Measurements from ENCODE around the gene RARS1.

Gene RARS1

GRCh38 chr5:168451565-168451964 lies 34.7 kb upstream of the RARS1 start:
- no peak for ATAC-seq
- TF ChIP-seq, protein P1, sequence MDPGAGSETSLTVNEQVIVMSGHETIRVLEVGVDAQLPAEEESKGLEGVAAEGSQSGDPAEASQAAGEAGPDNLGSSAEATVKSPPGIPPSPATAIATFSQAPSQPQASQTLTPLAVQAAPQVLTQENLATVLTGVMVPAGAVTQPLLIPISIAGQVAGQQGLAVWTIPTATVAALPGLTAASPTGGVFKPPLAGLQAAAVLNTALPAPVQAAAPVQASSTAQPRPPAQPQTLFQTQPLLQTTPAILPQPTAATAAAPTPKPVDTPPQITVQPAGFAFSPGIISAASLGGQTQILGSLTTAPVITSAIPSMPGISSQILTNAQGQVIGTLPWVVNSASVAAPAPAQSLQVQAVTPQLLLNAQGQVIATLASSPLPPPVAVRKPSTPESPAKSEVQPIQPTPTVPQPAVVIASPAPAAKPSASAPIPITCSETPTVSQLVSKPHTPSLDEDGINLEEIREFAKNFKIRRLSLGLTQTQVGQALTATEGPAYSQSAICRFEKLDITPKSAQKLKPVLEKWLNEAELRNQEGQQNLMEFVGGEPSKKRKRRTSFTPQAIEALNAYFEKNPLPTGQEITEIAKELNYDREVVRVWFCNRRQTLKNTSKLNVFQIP (CRISPR knock-in tag; IDR thresholded peaks at IDR 0.05; ENCODE audit: borderline replicate concordance, low read depth) = no peak
- TF ChIP-seq TOX (CRISPR knock-in tag; IDR thresholded peaks at IDR 0.05; ENCODE audit: borderline replicate concordance) (no peak), PPARA (CRISPR knock-in tag; IDR thresholded peaks at IDR 0.05; ENCODE audit: borderline replicate concordance) (no peak), BACH2 (CRISPR knock-in tag; IDR thresholded peaks at IDR 0.05; ENCODE audit: borderline replicate concordance) (no peak), ZNF565 (CRISPR knock-in tag; conservative IDR thresholded peaks at IDR 0.05; ENCODE audit: low read depth) (no peak), GLIS3 (CRISPR knock-in tag; IDR thresholded peaks at IDR 0.05) (no peak), ZC3H10 (CRISPR knock-in tag; IDR thresholded peaks at IDR 0.05) (no peak), TCF4 (CRISPR knock-in tag; IDR thresholded peaks at IDR 0.05; ENCODE audit: borderline replicate concordance) (no peak), CSRNP3 (CRISPR knock-in tag; IDR thresholded peaks at IDR 0.05) (no peak), ZNF70 (CRISPR knock-in tag; IDR thresholded peaks at IDR 0.05) (no peak), TSHZ2 (CRISPR knock-in tag; IDR thresholded peaks at IDR 0.05) (no peak), ESRRG (CRISPR knock-in tag; IDR thresholded peaks at IDR 0.05) (no peak), PATZ1 (CRISPR knock-in tag; IDR thresholded peaks at IDR 0.05; ENCODE audit: borderline replicate concordance) (no peak), ZNF8 (CRISPR knock-in tag; IDR thresholded peaks at IDR 0.05) (no peak), ISL1 (CRISPR knock-in tag; IDR thresholded peaks at IDR 0.05) (no peak), ZFP3 (CRISPR knock-in tag; IDR thresholded peaks at IDR 0.05) (no peak), ZFP30 (CRISPR knock-in tag; IDR thresholded peaks at IDR 0.05) (no peak), CSDC2 (CRISPR knock-in tag; IDR thresholded peaks at IDR 0.05) (no peak)
- TF ChIP-seq, protein P2, sequence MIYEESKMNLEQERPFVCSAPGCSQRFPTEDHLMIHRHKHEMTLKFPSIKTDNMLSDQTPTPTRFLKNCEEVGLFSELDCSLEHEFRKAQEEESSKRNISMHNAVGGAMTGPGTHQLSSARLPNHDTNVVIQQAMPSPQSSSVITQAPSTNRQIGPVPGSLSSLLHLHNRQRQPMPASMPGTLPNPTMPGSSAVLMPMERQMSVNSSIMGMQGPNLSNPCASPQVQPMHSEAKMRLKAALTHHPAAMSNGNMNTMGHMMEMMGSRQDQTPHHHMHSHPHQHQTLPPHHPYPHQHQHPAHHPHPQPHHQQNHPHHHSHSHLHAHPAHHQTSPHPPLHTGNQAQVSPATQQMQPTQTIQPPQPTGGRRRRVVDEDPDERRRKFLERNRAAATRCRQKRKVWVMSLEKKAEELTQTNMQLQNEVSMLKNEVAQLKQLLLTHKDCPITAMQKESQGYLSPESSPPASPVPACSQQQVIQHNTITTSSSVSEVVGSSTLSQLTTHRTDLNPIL (CRISPR knock-in tag; IDR thresholded peaks at IDR 0.05; ENCODE audit: low read depth) = no peak

DNA sequence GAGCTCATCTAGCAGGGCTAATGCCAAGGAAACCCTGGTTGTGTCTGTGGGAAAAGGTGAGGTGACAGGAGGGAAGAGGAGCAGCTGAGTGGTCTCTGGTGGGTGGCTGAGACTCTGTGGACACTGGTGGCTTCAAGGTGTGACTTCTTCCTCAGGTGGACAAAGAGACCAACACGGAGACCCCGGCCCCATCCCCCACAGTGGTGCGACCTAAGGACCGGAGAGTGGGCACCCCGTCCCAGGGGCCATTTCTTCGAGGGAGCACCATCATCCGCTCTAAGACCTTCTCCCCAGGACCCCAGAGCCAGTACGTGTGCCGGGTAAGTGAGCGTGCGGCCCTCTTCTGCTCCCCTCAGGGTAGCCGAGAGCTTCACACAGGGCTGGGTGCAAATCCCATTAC lies 31.1 kb upstream of the RARS1 start:
- no peak for ATAC-seq
- TF ChIP-seq ZNF70 (CRISPR knock-in tag; IDR thresholded peaks at IDR 0.05) (no peak), OSR1 (CRISPR knock-in tag; IDR thresholded peaks at IDR 0.05) (no peak), ZFP30 (CRISPR knock-in tag; IDR thresholded peaks at IDR 0.05) (no peak), ZNF8 (CRISPR knock-in tag; IDR thresholded peaks at IDR 0.05) (no peak), ISL1 (CRISPR knock-in tag; IDR thresholded peaks at IDR 0.05) (no peak), TCF4 (CRISPR knock-in tag; IDR thresholded peaks at IDR 0.05; ENCODE audit: borderline replicate concordance) (no peak), PATZ1 (CRISPR knock-in tag; IDR thresholded peaks at IDR 0.05; ENCODE audit: borderline replicate concordance) (no peak), GLIS3 (CRISPR knock-in tag; IDR thresholded peaks at IDR 0.05) (no peak), CSDC2 (CRISPR knock-in tag; IDR thresholded peaks at IDR 0.05) (no peak), RARB (CRISPR knock-in tag; IDR thresholded peaks at IDR 0.05) (no peak), ZFP3 (CRISPR knock-in tag; IDR thresholded peaks at IDR 0.05) (no peak), CSRNP3 (CRISPR knock-in tag; IDR thresholded peaks at IDR 0.05) (no peak), ZNF565 (CRISPR knock-in tag; conservative IDR thresholded peaks at IDR 0.05; ENCODE audit: low read depth) (no peak), PPARA (CRISPR knock-in tag; IDR thresholded peaks at IDR 0.05; ENCODE audit: borderline replicate concordance) (no peak), ZC3H10 (CRISPR knock-in tag; IDR thresholded peaks at IDR 0.05) (no peak), SNAI2 (CRISPR knock-in tag; IDR thresholded peaks at IDR 0.05) (no peak), ARNTL (CRISPR knock-in tag; IDR thresholded peaks at IDR 0.05; ENCODE audit: borderline replicate concordance, low read depth) (no peak)
- TF ChIP-seq, protein P1 (CRISPR knock-in tag; IDR thresholded peaks at IDR 0.05; ENCODE audit: borderline replicate concordance, low read depth) = no peak
- TF ChIP-seq, protein P2 (CRISPR knock-in tag; IDR thresholded peaks at IDR 0.05; ENCODE audit: low read depth) = no peak

All from SK-N-SH treated with all-trans-retinoic acid at 6 μM for 48 hours (cell line).